IPS DF 4.7 (cell line): ENCODE data around the gene AFAP1L1.

ENCODE experiments used
- DNase-seq: peaks from one replicate; pipeline ENCODE4 v3.0.0-alpha.2; 2013; ENCODE audit warnings: low spot score; ENCODE audit errors: extremely low read depth

AFAP1L1 gene

GRCh38 chr5:149271716-149272563 is at the start of gene AFAP1L1:
TSS of gene AFAP1L1 (plus strand) at chr5:149271859. CDS start at chr5:149271969, 110 bp downstream.
- DNase-seq: no peak

- DNase-seq: no peak
These were observed 48.4 kb upstream of the AFAP1L1 start for GRCh38 chr5:149223081-149223848.

GRCh38 chr5:149224282-149224681 is 47.4 kb upstream of the AFAP1L1 start:
- DNase-seq: no peak

- no peak for DNase-seq
These were observed 44.4 kb upstream of the AFAP1L1 start for GRCh38 chr5:149227168-149227826.

GRCh38 chr5:149228618-149229297 is 42.9 kb upstream of the AFAP1L1 start:
- peak; percentile 16 for DNase-seq

GRCh38 chr5:149229298-149229937 is 42.2 kb upstream of the AFAP1L1 start:
- no peak for DNase-seq

- DNase-seq: no peak
These were observed 35.8 kb upstream of the AFAP1L1 start for GRCh38 chr5:149235841-149236240.

GRCh38 chr5:149237662-149238061 is 34.0 kb upstream of the AFAP1L1 start:
- peak; percentile 19 for DNase-seq

- DNase-seq: no peak
These were observed 33.1 kb upstream of the AFAP1L1 start for GRCh38 chr5:149238540-149238939.

GRCh38 chr5:149239917-149240316 is 31.7 kb upstream of the AFAP1L1 start:
- DNase-seq: no peak

- no peak for DNase-seq
These were observed 31.2 kb upstream of the AFAP1L1 start for GRCh38 chr5:149240354-149240998.

GRCh38 chr5:149242339-149242738 is 29.3 kb upstream of the AFAP1L1 start:
- DNase-seq: no peak

GRCh38 chr5:149246906-149247305 is 24.8 kb upstream of the AFAP1L1 start:
- DNase-seq: no peak

GRCh38 chr5:149247726-149248125 is 23.9 kb upstream of the AFAP1L1 start:
- no peak for DNase-seq

- DNase-seq: no peak
These were observed 20.1 kb upstream of the AFAP1L1 start for GRCh38 chr5:149251546-149251945.

- DNase-seq: no peak
These were observed 17.2 kb upstream of the AFAP1L1 start for GRCh38 chr5:149254506-149254905.

- no peak for DNase-seq
These were observed 15.2 kb upstream of the AFAP1L1 start for GRCh38 chr5:149256451-149256850.

- no peak for DNase-seq
These were observed 14.5 kb upstream of the AFAP1L1 start for GRCh38 chr5:149257131-149257530.

- no peak for DNase-seq
These were observed 13.6 kb upstream of the AFAP1L1 start for GRCh38 chr5:149257889-149258705.

GRCh38 chr5:149260761-149261160 is 10.9 kb upstream of the AFAP1L1 start:
- DNase-seq: no peak
